NCI-H524 (cell line): ENCODE data around the gene ACTR5.

Source experiments
- DNase-seq, 2 experiments: peaks; one replicate each; lab custom pipeline; 2025; lab: John Stamatoyannopoulos, UW

Gene ACTR5

GRCh38 chr20:38748097-38748860, at the start of gene ACTR5:
TSS of gene ACTR5 (plus strand) at chr20:38748460. CDS start at chr20:38748479, 19 bp downstream.
- DNase-seq = peak; percentile 89 to 97

GRCh38 chr20:38698541-38698940, 49.7 kb upstream of the ACTR5 start:
- DNase-seq = no peak

GRCh38 chr20:38700141-38700540, 48.1 kb upstream of the ACTR5 start:
- DNase-seq = no peak

- no peak for DNase-seq
These were observed 47.3 kb upstream of the ACTR5 start for GRCh38 chr20:38700926-38701325.

GRCh38 chr20:38703526-38703925, 44.7 kb upstream of the ACTR5 start:
- no peak for DNase-seq

GRCh38 chr20:38704136-38704535, 44.1 kb upstream of the ACTR5 start:
- DNase-seq = no peak

GRCh38 chr20:38706509-38706908, 41.8 kb upstream of the ACTR5 start:
- DNase-seq = peak; percentile 60 to 76

GRCh38 chr20:38714308-38714707, 34.0 kb upstream of the ACTR5 start:
- DNase-seq = peak; percentile 71 to 79

GRCh38 chr20:38715646-38716045, 32.6 kb upstream of the ACTR5 start:
- DNase-seq = no peak

- DNase-seq = no peak
These were observed 25.6 kb upstream of the ACTR5 start for GRCh38 chr20:38722683-38723016.

GRCh38 chr20:38723017-38723847, 25.0 kb upstream of the ACTR5 start:
- DNase-seq = peak in 1 of 2 experiments; percentile 38

GRCh38 chr20:38723848-38724625, 24.2 kb upstream of the ACTR5 start, which contains the start of gene SLC32A1:
TSS of gene SLC32A1 (plus strand) at chr20:38724486. CDS start at chr20:38724725, 239 bp downstream.
- DNase-seq = peak in 1 of 2 experiments; percentile 23

GRCh38 chr20:38724626-38725147, 23.6 kb upstream of the ACTR5 start:
- DNase-seq = no peak

- DNase-seq = peak; percentile 44 to 67
These were observed 22.9 kb upstream of the ACTR5 start for GRCh38 chr20:38725148-38725901.

GRCh38 chr20:38725931-38726803, 22.1 kb upstream of the ACTR5 start:
- DNase-seq = peak; percentile 94 to 96

- DNase-seq = peak in 1 of 2 experiments; percentile 47
These were observed 21.3 kb upstream of the ACTR5 start for GRCh38 chr20:38726804-38727606.

- DNase-seq = no peak
These were observed 20.6 kb upstream of the ACTR5 start for GRCh38 chr20:38727607-38728190.

GRCh38 chr20:38728191-38728781, 20.0 kb upstream of the ACTR5 start:
- DNase-seq = no peak
